HG03565 (cell line): Measurements from ENCODE around the gene DPP10.
"Not testable (repeated sequence)": the region's sequence is repeated elsewhere in the genome, so short reads cannot be mapped to it uniquely, and the experiment has no call there.

ENCODE experiments used
- ATAC-seq: cut with Tn5 transposase; IDR thresholded peaks from one replicate; pipeline ENCODE4 v1.9.1; 2021; ENCODE audit warnings: mild to moderate bottlenecking, moderate library complexity; ENCODE audit not compliant: unreplicated experiment

Gene DPP10

DNA sequence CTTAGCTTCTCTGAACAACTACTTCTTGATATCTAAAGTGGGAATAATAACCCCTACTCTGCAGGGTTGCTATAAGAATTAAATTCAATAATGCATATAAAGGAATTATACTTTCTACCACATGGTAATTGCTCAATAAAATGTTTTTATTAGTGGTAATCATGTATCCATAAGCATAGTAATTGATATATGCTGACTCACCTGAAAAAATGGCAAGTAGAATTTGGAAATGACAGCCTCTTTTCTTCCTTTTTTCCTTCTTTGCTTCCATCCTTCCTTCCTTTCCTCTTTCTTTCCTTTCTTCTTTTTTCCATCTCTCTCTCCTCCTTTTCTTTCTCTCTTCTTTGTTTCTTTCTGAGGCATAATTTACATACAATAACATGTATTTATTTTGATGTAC, 65.3 kb downstream of the DPP10 start:
- ATAC-seq, result no peak

- no peak for ATAC-seq
These were observed 73.4 kb downstream of the DPP10 start for GRCh38 chr2:114515882-114516281.

- ATAC-seq, result no peak
These were observed 75.1 kb downstream of the DPP10 start for GRCh38 chr2:114517580-114517979.

DNA sequence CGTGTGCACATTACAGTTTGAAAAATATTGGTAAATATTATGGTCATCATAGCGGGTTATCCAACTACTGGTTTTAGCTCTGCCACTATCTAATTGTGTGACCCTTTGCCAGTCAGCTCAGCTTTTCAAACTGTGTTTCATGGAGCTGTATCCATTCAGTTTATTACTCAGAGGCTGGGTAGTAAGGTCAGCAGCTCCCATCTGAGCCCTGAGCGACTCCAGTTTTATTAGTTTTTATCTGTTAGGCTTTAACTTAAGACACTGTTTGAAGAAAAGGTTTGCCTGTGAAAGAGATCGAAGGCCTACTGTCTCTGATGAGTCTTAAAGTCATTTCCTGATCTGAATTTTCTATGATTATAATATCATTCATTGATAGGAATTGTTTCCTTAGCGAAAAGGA, 76.3 kb downstream of the DPP10 start:
- no peak for ATAC-seq

DNA sequence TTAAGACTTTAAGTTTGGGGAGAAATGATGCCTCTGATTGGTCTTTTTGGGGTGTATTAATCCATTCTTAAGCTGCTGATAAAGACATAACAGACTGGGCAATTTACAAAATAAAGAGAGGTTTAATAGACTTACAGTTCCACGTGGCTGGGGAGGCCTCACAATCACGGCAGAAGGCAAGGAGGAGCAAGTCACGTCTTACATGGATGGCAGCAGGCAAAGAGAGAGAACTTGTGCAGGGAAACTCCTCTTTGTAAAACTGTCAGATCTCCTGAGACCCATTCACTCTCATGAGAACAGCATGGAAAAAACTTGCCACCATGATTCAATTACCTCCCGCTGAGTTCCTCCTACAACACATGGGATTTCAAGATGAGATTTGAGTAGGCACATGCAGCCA, 80.2 kb downstream of the DPP10 start:
- not testable (repeated sequence) for ATAC-seq

- ATAC-seq, result no peak
These were observed 83.5 kb downstream of the DPP10 start for GRCh38 chr2:114525955-114526354.

DNA sequence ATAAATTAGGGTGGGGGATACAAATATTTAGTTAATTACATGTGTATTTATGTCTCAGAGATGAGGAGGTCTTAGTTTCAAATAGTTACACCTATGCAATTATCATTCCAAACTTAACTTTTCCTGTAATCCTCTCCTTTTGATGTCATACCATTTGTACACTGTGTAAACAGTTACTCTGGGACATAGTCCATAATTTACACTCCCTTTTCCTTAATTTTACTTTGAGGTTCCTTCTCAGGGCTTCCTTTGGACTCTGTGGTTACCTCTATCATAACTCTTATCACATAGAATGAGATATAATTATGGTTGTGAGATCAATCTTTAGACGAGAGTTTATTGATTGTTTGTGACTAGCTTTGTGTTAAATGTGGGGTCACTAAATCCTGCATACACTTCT, 84.4 kb downstream of the DPP10 start:
- ATAC-seq, result no peak

DNA sequence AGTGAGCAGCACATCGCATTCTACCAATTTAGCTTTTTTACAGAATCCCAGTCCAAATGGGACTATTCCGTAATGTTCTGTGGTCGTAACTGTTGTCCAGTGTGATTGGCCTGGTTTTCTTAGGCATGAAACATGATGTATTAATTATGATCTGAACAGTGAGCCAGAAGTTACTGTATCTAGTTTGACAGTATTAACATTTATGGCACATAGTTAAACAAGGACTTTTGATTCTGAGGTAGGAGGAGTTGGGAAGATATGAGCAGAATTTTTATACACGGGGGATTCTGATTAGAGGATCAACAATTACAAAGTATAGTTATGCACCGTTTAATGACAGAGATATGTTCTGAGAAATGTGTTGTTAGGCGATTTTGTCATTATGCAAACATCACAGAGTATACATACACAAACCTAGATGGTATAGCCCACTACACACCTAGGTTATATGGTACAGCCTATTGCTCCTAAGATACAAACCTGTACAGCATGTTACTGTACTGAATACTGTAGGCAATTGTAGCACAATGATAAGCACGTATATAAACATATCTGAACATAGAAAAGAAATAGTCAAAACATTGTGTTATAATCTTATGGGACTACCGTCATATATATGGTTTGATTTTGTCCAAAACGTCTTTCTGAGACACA, 85.0 kb downstream of the DPP10 start:
- ATAC-seq, result no peak

GRCh38 chr2:114534116-114535084, 92.0 kb downstream of the DPP10 start:
- ATAC-seq, result no peak

GRCh38 chr2:114537777-114538176, 95.3 kb downstream of the DPP10 start:
- no peak for ATAC-seq

- ATAC-seq, result no peak
These were observed 100.3 kb downstream of the DPP10 start for GRCh38 chr2:114542695-114543094.

GRCh38 chr2:114543236-114543766, 100.9 kb downstream of the DPP10 start:
- ATAC-seq, result no peak

GRCh38 chr2:114545052-114545451, 102.6 kb downstream of the DPP10 start:
- no peak for ATAC-seq

- ATAC-seq, result no peak
These were observed 104.1 kb downstream of the DPP10 start for GRCh38 chr2:114546531-114546930.

DNA sequence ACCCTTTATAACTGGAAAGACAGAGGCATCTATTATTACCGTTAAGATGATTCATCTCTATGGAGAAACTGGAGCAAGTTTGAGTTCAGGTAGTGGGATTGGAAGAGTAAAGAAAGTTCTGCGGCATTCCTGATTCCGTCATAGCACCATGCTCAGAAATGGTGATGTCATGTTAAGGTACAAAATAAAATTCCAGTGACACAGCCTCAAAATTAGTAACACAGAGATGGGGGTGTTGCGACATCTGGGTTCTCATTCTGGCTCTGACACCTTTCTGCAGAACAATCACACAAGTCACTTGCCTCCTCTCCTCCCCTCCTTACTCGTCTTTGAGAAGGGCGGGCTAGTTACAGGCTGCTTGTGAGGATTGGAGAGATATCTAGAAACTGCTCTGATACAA, 105.7 kb downstream of the DPP10 start:
- ATAC-seq, result no peak

DNA sequence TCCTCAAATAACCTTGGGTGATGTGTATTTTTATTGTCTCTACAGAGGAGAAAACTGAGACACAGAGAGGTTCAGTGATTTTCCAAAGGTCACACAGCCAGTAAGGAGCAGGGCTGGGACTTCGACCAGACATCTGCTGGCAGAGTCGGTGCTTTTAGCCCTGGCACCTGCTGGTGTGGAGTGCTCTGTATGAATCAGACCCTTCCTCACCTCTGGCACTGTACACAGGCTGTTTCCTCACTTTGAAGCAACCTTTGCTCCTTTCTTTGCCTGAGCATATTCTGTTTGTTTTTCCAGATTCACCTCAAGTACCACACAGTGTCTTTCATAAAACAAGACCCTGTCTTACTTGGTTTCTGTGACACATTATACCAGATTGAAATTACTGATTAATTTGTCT, 107.9 kb downstream of the DPP10 start:
- ATAC-seq, result no peak

DNA sequence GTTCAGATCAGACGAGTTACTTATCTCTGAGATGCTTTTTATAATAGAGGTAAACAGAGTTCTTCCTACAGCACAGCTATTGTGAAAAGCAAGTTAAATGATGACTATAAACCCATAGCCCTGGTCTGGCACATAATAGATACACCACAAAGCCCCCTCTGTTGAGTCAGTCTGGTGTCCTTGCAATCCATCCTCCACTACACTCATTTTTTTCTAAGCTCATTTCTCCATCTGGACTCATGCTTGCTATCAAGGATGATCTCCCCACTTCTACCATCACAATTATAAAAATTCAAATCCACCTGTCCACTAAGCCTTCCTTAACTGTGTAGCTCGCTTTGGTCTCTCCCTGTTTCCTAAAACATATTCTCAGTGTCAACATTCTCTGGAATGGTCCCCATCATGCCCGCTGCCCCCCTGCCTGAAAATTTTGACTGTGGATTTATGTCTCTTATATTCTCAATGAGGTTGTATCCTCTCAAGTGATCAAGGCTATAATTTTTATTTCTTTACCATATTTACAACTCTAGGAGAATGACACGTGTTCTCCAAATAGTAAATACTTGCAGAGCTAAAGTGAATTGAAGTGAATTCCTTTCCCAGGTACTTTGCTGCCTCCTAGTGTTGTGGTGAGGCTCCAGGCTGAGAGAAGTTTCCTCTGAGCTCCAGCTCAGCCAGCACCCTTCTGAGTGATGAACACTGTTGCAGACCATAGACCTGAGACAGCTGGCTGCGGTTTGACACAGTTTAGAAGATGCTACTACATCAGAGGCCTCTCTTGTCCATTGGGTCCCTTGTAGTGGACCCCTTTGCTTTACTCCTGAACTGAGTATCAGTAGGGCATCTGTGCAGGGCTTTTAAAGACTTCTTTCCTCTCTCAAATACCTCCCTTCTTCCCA, 108.7 kb downstream of the DPP10 start:
- ATAC-seq, result peak; percentile 53

GRCh38 chr2:114553027-114553426, 110.6 kb downstream of the DPP10 start:
- no peak for ATAC-seq

GRCh38 chr2:114569166-114569565, 126.7 kb downstream of the DPP10 start:
- ATAC-seq, result no peak

DNA sequence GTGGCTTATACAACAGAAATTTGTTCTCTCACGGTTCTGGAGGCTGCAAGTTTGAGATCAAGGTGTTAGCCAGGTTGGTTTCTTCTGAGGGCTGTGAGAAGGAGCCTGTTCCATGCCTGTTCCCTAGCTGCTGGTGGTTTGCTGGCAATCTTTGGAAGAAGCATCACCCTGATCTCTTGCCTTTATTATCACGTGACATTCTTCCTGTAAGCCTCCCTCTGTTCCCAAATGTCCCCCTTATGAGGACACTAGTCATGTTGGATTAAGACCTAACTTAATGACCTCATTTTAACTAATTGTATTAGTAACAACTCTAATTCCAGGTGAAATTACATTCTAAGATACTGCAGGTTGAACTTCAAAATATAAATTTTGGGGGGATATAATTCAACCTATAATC, 135.2 kb downstream of the DPP10 start:
- no peak for ATAC-seq

DNA sequence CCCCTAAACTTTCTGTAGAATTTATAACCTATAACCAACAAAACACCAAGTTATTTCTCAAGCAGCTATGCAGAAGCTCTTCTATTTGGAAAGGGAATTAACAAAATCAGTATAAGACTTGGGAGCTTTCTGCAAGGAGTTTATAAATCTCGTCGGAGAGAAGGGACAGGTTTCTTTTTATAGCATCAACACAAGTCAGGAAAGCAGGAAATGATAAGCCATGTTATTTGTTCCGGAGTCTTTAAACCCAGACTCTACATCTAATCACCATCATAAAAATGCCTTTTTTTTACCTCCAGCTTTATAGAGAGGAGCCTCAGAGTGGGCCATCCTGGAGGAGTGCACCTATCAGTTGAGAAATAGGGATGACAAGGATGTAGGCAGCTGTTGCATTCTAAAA, 137.1 kb downstream of the DPP10 start:
- no peak for ATAC-seq
